HG02938 (cell line): ENCODE measurements around the gene DYSF.
"Not testable (repeated sequence)": the region's sequence is repeated elsewhere in the genome, so short reads cannot be mapped to it uniquely, and the experiment has no call there.

Experiments
- ATAC-seq: cut with Tn5 transposase; IDR thresholded peaks from one replicate; pipeline ENCODE4 v1.9.1; 2021; ENCODE audit warnings: mild to moderate bottlenecking, moderate library complexity; ENCODE audit not compliant: unreplicated experiment

The DYSF gene

DNA sequence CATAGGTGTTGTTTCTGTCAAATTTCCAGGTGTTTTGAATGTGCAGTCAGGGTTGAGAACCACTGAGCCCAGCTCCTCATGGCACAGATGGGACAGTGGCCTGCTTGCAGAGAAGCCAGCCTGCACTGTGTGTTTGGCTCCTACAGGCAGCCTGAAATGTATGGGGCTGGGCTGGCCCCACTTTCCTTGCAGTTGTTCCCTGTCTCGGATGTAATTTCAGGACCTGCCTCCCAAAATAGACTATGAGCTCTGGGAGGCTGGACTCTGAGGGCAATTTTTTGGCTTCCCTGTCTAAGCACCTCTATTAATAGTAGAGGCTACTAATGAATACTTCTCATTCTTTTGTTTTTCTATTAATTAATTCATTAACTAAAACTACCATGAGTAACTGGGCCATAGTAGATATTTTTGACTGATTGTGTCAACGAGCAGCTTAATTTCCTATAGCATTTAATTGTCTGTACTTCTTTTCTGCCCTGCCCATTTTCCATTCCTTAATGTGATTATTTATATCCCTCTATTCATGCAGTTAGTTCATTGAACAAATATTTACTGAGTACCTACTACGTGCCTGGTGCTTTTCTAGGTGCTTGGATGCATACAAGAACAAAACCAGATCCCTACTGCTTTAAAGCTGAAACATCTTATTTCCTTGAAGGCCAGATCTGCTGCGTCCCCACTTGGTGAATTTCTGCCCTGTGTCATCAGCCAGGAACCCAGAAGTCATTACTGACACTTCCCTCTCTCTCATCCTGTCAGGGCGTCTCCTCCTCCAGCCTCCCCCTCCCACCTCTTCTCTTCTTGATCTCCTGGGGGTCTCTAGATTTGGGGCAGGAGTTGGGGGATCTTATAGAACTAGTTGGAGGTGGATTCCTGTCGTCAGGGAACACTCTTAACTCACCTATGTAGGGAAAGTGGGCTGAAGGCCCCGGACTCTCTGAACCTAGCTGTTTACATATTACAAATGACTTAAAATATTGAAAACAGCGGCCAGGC, 16.3 kb downstream of the DYSF start:
- no peak for ATAC-seq

GRCh38 chr2:71471276-71471675, 17.9 kb downstream of the DYSF start:
- no peak for ATAC-seq

DNA sequence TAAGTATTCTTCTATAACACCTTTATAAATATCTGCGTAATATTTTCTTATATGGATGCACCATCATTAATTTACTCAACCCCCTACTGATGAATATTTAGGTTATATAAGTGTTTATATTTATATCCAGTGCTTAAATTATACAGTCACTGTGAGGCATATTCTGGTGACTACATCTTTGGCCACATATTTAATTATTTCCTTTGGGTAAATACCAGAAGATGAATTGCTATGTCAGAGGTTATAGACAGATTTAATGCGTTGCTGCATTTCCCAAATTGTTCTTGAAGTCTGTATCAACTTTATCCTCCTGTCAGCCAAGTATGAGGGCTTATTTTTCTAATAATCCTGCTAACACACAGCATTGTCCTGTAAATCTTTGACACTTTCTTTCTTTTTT, 18.7 kb downstream of the DYSF start:
- no peak for ATAC-seq

GRCh38 chr2:71473346-71474031, 20.1 kb downstream of the DYSF start:
- ATAC-seq = no peak

DNA sequence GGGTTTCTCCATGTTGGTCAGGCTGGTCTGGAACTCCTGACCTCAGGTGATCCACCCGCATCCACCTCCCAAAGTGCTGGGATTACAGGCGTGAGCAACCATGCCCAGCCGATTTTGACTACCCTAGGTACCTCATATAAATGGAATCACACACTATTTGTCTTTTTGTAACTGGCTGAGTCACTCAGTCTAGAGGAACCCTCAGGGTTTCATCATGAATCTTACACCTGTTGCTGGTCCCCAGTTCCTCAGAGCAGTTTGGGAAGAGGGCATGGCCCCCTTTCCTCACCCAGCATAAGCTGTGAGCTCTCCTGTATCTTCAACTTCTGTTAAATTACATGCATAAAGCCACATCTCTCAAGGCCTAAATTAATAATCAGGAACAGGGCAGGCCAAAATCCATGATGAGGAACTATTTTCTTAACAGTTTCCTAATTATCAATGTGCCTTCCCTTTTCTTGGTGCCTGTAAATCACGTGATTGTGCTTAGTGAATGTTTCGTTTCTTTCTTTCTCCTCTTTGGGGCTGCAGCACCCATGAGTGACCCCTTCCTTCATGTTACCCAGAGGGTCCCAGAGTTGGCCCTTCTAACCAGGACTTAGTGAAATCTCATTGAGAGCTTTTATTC, 20.9 kb downstream of the DYSF start:
- ATAC-seq = no peak

- no peak for ATAC-seq
Observed at GRCh38 chr2:71474744-71475397, 21.5 kb downstream of the DYSF start.

DNA sequence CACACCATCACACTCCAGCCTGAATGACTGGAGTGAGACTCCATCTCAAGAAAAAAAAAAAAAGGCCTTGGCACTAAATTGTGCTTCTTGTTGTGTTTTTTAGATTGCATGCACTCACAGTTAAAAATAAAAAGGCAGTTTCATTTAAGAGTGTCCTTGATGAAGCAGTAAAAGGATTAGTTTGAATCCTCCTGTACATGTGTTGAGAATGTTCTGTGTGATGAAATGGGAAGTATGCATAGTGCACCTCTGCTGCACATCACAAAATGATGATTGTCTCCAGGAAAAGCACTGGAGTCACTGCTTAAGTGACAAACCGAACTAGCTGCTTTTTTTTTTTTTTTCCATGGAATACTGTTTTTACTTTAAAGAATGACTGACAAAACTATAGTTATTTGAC, 23.1 kb downstream of the DYSF start:
- ATAC-seq = no peak

DNA sequence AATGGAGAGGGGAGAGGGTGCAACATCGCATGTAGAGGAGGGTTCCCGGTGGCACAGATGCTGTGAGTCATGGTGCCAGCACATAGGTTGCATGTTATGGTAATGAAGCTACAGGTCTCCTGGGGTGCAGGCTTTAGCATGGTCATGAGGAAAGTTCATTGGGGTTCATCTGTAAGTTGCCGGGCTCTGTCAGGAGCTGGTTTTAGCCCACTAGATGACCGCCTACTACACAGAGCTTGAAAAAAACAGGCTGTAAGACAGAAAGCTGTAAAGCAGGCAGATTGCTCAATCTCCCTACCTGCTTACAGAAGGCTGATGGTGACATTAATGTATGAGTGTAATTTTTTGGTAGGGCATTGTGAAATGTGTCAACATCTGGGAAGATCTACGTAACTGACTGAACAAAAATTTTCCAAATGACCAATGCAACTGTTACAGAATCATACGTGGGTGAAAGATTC, 23.9 kb downstream of the DYSF start:
- no peak for ATAC-seq

DNA sequence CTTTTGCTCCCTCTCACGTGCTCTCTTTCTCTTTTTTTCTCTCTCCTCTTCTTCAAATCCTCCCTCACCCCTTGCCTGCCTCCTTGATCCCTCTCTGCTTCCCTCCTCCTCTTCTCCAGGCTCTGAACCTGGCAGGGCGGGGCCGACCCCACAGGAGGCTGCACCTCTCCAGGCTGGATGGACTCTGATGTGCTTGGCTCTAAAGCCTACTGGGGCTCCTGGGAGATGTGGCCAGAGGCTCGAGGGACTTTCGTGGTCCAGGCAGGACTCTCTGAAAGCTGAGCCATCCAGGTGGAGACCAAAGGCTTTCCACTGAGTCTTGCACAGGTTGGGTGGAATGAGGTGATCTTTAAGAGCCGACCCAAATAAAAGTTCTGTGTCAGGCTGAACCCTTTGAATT, 25.4 kb downstream of the DYSF start:
- ATAC-seq = no peak

DNA sequence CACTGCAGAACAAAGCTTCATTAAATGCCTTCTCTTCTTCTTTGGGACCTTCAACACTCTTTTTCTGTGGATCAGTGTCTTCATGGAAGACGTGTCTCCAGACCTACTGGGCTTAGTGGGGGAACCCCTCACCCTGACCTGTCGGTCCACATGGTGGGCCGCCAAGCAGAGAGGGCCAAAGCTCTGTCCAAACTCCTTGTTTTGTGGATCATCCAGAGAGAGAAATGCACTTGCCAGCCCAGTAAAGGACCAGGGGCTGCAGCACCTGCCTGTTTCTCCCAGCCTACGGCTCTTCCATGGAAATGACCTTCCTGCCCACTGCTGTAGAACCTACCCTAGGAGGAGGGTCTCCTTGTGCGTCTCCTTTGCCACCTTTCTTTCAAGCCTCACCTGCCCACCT, 25.9 kb downstream of the DYSF start:
- no peak for ATAC-seq

GRCh38 chr2:71481111-71481510, 27.8 kb downstream of the DYSF start:
- ATAC-seq = no peak

GRCh38 chr2:71482055-71482454, 28.7 kb downstream of the DYSF start:
- no peak for ATAC-seq

GRCh38 chr2:71483246-71483645, 29.9 kb downstream of the DYSF start:
- ATAC-seq = no peak

- no peak for ATAC-seq
Observed at GRCh38 chr2:71484354-71484753, 31.0 kb downstream of the DYSF start.

DNA sequence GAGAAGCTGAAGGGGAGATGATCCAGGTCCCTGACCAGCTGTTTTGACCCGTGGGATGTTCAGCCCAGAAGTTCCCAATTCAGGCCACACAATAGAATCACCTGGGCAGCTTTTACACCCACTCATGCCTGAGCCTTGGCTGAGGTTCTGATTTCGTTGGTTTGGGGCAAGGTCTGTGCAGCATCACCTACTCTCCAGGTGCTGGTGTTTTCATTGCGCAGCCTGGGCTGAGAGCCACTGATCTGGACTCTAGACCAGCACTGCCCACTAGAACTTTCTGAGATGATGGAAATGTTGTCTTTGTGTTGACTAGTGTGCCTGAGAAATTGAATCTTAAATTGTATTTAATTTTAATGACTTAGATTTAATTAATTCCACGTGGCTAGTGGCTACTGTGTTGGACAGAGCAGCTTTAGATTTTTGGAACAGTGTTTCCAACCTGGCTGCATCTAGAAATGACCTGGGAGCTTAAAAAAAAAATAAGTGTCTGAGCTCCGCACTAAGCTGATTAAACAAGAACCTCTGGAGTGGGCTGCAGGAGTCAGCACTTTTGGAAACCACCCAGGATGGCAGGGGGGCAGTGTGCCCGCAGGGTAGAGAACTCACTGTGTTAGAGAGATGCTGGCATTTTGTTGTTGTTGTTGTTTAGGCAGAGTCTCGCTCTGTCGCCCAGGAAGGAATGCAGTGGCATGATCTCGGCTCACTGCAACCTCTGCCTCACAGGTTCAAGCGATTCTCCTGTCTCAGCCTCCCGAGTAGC, 33.7 kb downstream of the DYSF start:
- ATAC-seq = no peak

DNA sequence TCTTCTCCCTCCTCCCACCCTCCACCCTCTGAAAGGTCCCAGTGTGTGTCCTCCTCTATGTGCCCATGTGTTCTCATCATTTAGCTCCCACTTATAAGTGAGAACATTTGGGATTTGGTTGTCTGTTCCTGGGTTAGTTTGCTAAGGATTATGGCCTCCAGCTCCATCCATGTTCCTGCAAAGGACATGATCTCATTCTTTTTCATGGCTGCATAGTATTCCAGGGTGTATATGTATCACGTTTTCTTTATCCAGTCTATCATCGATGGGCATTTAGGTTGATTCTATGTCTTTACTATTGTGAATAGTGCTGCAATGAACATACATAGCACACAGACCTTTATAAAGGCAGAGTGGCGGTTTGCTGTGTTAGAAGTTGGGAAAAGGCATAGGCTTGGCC, 38.2 kb downstream of the DYSF start:
- ATAC-seq = not testable (repeated sequence)

DNA sequence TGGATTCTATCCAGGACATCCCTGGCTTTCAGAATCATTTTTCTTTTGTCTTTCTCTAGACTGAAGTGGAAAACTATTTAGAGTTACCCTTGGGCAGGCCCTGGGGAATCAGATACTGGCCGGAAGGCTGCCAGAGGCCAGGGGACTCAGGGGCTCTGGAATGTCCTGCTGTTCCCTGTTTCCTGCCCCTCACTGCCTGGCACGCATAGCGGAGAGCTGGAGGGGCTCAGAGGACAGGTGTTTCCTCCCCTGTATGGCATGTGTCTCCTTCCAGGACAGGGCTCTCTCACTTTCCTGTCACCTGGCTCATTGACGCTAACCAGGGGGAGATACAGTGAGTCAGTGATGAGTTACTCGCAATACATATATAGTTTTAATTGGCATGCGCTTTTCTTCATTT, 38.8 kb downstream of the DYSF start:
- no peak for ATAC-seq

DNA sequence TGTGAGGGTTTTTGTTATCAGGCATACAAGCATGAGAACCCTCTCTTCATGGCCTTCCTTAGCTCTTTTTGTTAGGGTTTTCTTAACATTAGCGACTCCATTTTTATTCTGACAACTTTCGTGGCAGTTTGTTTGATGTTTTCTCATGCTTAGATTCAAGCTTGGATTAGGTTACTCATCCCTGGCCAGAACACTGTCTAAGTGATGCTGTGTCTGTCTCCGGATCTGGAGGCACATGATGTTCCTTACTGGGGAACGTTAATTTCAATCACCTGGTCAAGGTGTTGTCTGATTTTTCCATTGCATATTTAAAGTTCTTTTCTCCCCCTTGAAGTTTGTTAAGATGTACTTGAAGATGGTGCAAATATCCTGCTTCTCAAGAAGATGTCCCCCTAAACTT, 40.7 kb downstream of the DYSF start:
- no peak for ATAC-seq

DNA sequence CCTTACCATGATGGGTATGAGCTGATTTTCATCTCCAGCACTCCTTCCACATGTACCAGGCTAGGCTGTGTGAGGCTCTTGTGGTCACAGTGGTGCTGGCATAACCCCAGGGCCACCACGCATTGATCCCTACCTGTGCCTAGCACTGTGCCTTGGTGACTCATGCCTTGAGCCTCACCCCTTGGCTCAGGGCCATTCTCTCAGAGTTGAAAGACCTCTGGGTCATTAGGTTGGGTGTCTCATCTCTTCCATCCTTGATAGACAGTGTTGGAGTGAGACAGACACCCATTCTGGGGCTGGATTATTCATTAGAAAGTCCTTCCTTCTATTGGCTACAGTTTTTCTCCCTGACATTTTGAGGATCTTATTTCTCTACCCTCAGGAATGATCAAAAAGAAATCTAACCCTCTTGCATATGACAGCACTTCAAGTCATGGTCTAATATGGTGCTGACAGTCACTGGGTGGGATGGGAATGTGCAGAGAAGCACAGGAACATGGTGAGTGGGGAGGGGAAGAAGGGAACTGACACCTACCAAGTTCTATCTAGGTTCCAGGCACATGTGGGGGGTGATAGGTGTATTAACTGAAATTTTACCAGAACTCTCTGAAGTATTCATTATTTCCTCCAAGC, 41.3 kb downstream of the DYSF start:
- ATAC-seq = no peak
